IPS DF 4.7 (cell line): ENCODE measurements around the gene TMEM175.
"Not testable (repeated sequence)": the region's sequence is repeated elsewhere in the genome, so short reads cannot be mapped to it uniquely, and the experiment has no call there.

Source experiments
- DNase-seq: peaks from one replicate; pipeline ENCODE4 v3.0.0-alpha.2; 2013; ENCODE audit warnings: low spot score; ENCODE audit errors: extremely low read depth

Gene TMEM175

GRCh38 chr4:988726-989721 is 56.8 kb downstream of the TMEM175 start:
- no peak for DNase-seq

GRCh38 chr4:989722-990471 is 57.6 kb downstream of the TMEM175 start:
- no peak for DNase-seq

- no peak for DNase-seq
These were observed 58.6 kb downstream of the TMEM175 start for GRCh38 chr4:990746-991367.

- DNase-seq, result no peak
These were observed 59.4 kb downstream of the TMEM175 start for GRCh38 chr4:991451-992296.

- DNase-seq, result no peak
These were observed 60.2 kb downstream of the TMEM175 start for GRCh38 chr4:992297-993110.

- no peak for DNase-seq
These were observed 61.1 kb downstream of the TMEM175 start, which contains the start of gene SLC26A1 for GRCh38 chr4:993111-994029. Gene SLC26A1, minus strand, starts transcription at chr4:993404. Its CDS starts 1,701 bp downstream, at chr4:991703.

GRCh38 chr4:995311-996026 is 63.2 kb downstream of the TMEM175 start:
- DNase-seq, result no peak

- no peak for DNase-seq
These were observed 64.1 kb downstream of the TMEM175 start for GRCh38 chr4:996030-996996.

- no peak for DNase-seq
These were observed 64.7 kb downstream of the TMEM175 start for GRCh38 chr4:996997-997374.

GRCh38 chr4:997375-998071 is 65.3 kb downstream of the TMEM175 start:
- DNase-seq, result no peak

GRCh38 chr4:998096-998691 is 65.9 kb downstream of the TMEM175 start:
- DNase-seq, result no peak

- DNase-seq, result not testable (repeated sequence)
These were observed 67.1 kb downstream of the TMEM175 start for GRCh38 chr4:999240-999863.

GRCh38 chr4:999882-1000425 is 67.7 kb downstream of the TMEM175 start:
- no peak for DNase-seq

GRCh38 chr4:1000686-1001260 is 68.5 kb downstream of the TMEM175 start:
- DNase-seq, result no peak

GRCh38 chr4:1001561-1002130 is 69.4 kb downstream of the TMEM175 start:
- no peak for DNase-seq
